ENCODE data around the gene SLC12A2. TPM values are rescaled to one million over a fixed set of nuclear protein-coding genes. Genes with fewer than 3 reads are reported as not detected.

SLC12A2 gene
- total RNA-seq, 1 donor from 2014 or later = 77.8 TPM

GRCh38 chr5:128121651-128122050 is 38.1 kb downstream of the SLC12A2 start:
- H3K36me3 Mint-ChIP-seq = peaks cover 37% of the 10 kb centered on the region
- no peaks in the 10 kb centered on the region for H3K9me3 Mint-ChIP-seq
- no peaks in the 10 kb centered on the region for H3K27me3 Mint-ChIP-seq
- no peaks in the 10 kb centered on the region for H3K4me1 Mint-ChIP-seq (ENCODE audit: unreplicated experiment)
- H3K4me3 Mint-ChIP-seq = no peak overlapping the region
- no peak overlapping the region for H3K27ac Mint-ChIP-seq
- no peak for TF ChIP-seq CTCF (conservative IDR thresholded peaks at IDR 0.05)
- no peak for DNase-seq (ENCODE audit: extremely low spot score, unreplicated experiment)

GRCh38 chr5:128123936-128124335 is 40.4 kb downstream of the SLC12A2 start:
- Mint-ChIP-seq H3K4me1 (ENCODE audit: unreplicated experiment) (no peaks in the 10 kb centered on the region), H3K9me3 (no peaks in the 10 kb centered on the region), H3K27me3 (no peaks in the 10 kb centered on the region), H3K36me3 (peaks cover 19% of the 10 kb centered on the region), H3K4me3 (no peak overlapping the region), H3K27ac (no peak overlapping the region)
- no peak for TF ChIP-seq CTCF (conservative IDR thresholded peaks at IDR 0.05)
- no peak for DNase-seq (ENCODE audit: extremely low spot score, unreplicated experiment)

GRCh38 chr5:128126241-128126640 is 42.7 kb downstream of the SLC12A2 start:
- no peak for DNase-seq (ENCODE audit: extremely low spot score, unreplicated experiment)
- Mint-ChIP-seq H3K27ac (no peak overlapping the region), H3K36me3 (peaks cover 22% of the 10 kb centered on the region), H3K27me3 (no peaks in the 10 kb centered on the region), H3K4me1 (ENCODE audit: unreplicated experiment) (no peaks in the 10 kb centered on the region), H3K9me3 (no peaks in the 10 kb centered on the region), H3K4me3 (no peak overlapping the region)
- TF ChIP-seq CTCF (conservative IDR thresholded peaks at IDR 0.05) = no peak

- H3K27me3 Mint-ChIP-seq = no peaks in the 10 kb centered on the region
- peaks cover 42% of the 10 kb centered on the region for H3K36me3 Mint-ChIP-seq
- no peak overlapping the region for H3K27ac Mint-ChIP-seq
- H3K4me1 Mint-ChIP-seq (ENCODE audit: unreplicated experiment) = no peaks in the 10 kb centered on the region
- no peak for DNase-seq (ENCODE audit: extremely low spot score, unreplicated experiment)
- TF ChIP-seq CTCF (conservative IDR thresholded peaks at IDR 0.05) = no peak
- no peak overlapping the region for H3K4me3 Mint-ChIP-seq
- H3K9me3 Mint-ChIP-seq = no peaks in the 10 kb centered on the region
These were observed 48.9 kb downstream of the SLC12A2 start for GRCh38 chr5:128132499-128132898.

GRCh38 chr5:128135286-128135685 is 51.7 kb downstream of the SLC12A2 start:
- no peaks in the 10 kb centered on the region for H3K27me3 Mint-ChIP-seq
- no peak overlapping the region for H3K27ac Mint-ChIP-seq
- no peaks in the 10 kb centered on the region for H3K4me1 Mint-ChIP-seq (ENCODE audit: unreplicated experiment)
- H3K36me3 Mint-ChIP-seq = peaks cover 46% of the 10 kb centered on the region
- TF ChIP-seq CTCF (conservative IDR thresholded peaks at IDR 0.05) = no peak
- no peak overlapping the region for H3K4me3 Mint-ChIP-seq
- H3K9me3 Mint-ChIP-seq = no peaks in the 10 kb centered on the region
- DNase-seq (ENCODE audit: extremely low spot score, unreplicated experiment) = no peak

- H3K4me1 Mint-ChIP-seq (ENCODE audit: unreplicated experiment) = no peaks in the 10 kb centered on the region
- no peaks in the 10 kb centered on the region for H3K9me3 Mint-ChIP-seq
- no peaks in the 10 kb centered on the region for H3K27me3 Mint-ChIP-seq
- TF ChIP-seq CTCF (conservative IDR thresholded peaks at IDR 0.05) = no peak
- DNase-seq (ENCODE audit: extremely low spot score, unreplicated experiment) = no peak
- no peak overlapping the region for H3K4me3 Mint-ChIP-seq
- H3K36me3 Mint-ChIP-seq = peaks cover 18% of the 10 kb centered on the region
- no peak overlapping the region for H3K27ac Mint-ChIP-seq
These were observed 60.3 kb downstream of the SLC12A2 start for GRCh38 chr5:128143911-128144310.
